ENCODE data around the gene CUX1. TPM values are rescaled to one million over a fixed set of nuclear protein-coding genes. Genes with fewer than 3 reads are reported as not detected.
A peak's percentile ranks its signal among the peaks of the same experiment; 100 is the strongest.

The CUX1 gene
- total RNA-seq, 1 donor from 2014 or later, result 66.4 TPM

- TF ChIP-seq CTCF (IDR thresholded peaks at IDR 0.05), result no peak
- peaks cover 19% of the 10 kb centered on the region for H3K4me1 Mint-ChIP-seq
- Histone ChIP-seq H3K79me2 (ENCODE audit: low read depth) (peaks cover 11% of the 10 kb centered on the region), H3K36me3 (peaks cover 5% of the 10 kb centered on the region), H3K9me3 (ENCODE audit: low read depth) (no peaks in the 10 kb centered on the region), H2AFZ (replicated peaks) (no peak overlapping the region), H4K20me1 (ENCODE audit: low read depth) (peaks cover 33% of the 10 kb centered on the region), H3K4me3 (no peak overlapping the region), H3K4me1 (peaks cover 19% of the 10 kb centered on the region), H3K27ac (no peak overlapping the region), H3F3A (ENCODE audit: low read depth) (peaks cover 26% of the 10 kb centered on the region), H3K9ac (no peak overlapping the region), H3K27me3 (no peaks in the 10 kb centered on the region), H3K4me2 (no peak overlapping the region)
- peaks cover 25% of the 10 kb centered on the region for H3K36me3 Mint-ChIP-seq
- peaks cover 9% of the 10 kb centered on the region for H3K27me3 Mint-ChIP-seq (ENCODE audit: insufficient read depth, low read depth)
- no peak for DNase-seq (ENCODE audit: low spot score)
- H3K4me3 Mint-ChIP-seq, result no peak overlapping the region
- H3K9me3 Mint-ChIP-seq, result no peaks in the 10 kb centered on the region
- H3K27ac Mint-ChIP-seq, result no peak overlapping the region
These were observed 257.7 kb downstream of the CUX1 start for GRCh38 chr7:102075126-102075525.

- Mint-ChIP-seq H3K9me3 (no peaks in the 10 kb centered on the region), H3K4me1 (peaks cover 23% of the 10 kb centered on the region), H3K27ac (no peak overlapping the region), H3K27me3 (ENCODE audit: insufficient read depth, low read depth) (peaks cover 9% of the 10 kb centered on the region), H3K36me3 (peaks cover 25% of the 10 kb centered on the region), H3K4me3 (no peak overlapping the region)
- no peak overlapping the region for H3K9ac ChIP-seq
- H3K36me3 ChIP-seq, result peaks cover 5% of the 10 kb centered on the region
- DNase-seq (ENCODE audit: low spot score), result no peak
- H3K27me3 ChIP-seq, result no peaks in the 10 kb centered on the region
- no peaks in the 10 kb centered on the region for H3K9me3 ChIP-seq (ENCODE audit: low read depth)
- no peak overlapping the region for H3K4me2 ChIP-seq
- no peak overlapping the region for H3K4me3 ChIP-seq
- peaks cover 25% of the 10 kb centered on the region for H3F3A ChIP-seq (ENCODE audit: low read depth)
- peaks cover 11% of the 10 kb centered on the region for H3K79me2 ChIP-seq (ENCODE audit: low read depth)
- H4K20me1 ChIP-seq (ENCODE audit: low read depth), result peaks cover 34% of the 10 kb centered on the region
- no peak overlapping the region for H3K27ac ChIP-seq
- H2AFZ ChIP-seq (replicated peaks), result no peak overlapping the region
- peaks cover 23% of the 10 kb centered on the region for H3K4me1 ChIP-seq
- TF ChIP-seq EZH2phosphoT487 (IDR thresholded peaks at IDR 0.05) (no peak), EZH2 (IDR thresholded peaks at IDR 0.05) (no peak)
These were observed 258.2 kb downstream of the CUX1 start for GRCh38 chr7:102075553-102076135.

- no peak overlapping the region for H3K4me2 ChIP-seq
- H3K4me3 ChIP-seq, result no peak overlapping the region
- H2AFZ ChIP-seq (replicated peaks), result no peak overlapping the region
- H3K4me3 Mint-ChIP-seq, result no peak overlapping the region
- H3K36me3 ChIP-seq, result peaks cover under 1% of the 10 kb centered on the region
- peaks cover 34% of the 10 kb centered on the region for H4K20me1 ChIP-seq (ENCODE audit: low read depth)
- H3K9me3 ChIP-seq (ENCODE audit: low read depth), result no peaks in the 10 kb centered on the region
- H3K27me3 Mint-ChIP-seq (ENCODE audit: insufficient read depth, low read depth), result peaks cover 9% of the 10 kb centered on the region
- H3K27ac ChIP-seq, result peak overlapping the region; percentile 25
- no peak for TF ChIP-seq CTCF (IDR thresholded peaks at IDR 0.05)
- TF ChIP-seq EZH2 (IDR thresholded peaks at IDR 0.05), result no peak
- no peak for TF ChIP-seq EZH2phosphoT487 (IDR thresholded peaks at IDR 0.05)
- no peak overlapping the region for H3K9ac ChIP-seq
- H3F3A ChIP-seq (ENCODE audit: low read depth), result peaks cover 25% of the 10 kb centered on the region
- H3K4me1 Mint-ChIP-seq, result peaks cover 25% of the 10 kb centered on the region
- H3K79me2 ChIP-seq (ENCODE audit: low read depth), result peaks cover 11% of the 10 kb centered on the region
- H3K9me3 Mint-ChIP-seq, result peaks cover 3% of the 10 kb centered on the region
- peaks cover 23% of the 10 kb centered on the region for H3K4me1 ChIP-seq
- peaks cover 31% of the 10 kb centered on the region for H3K36me3 Mint-ChIP-seq
- no peaks in the 10 kb centered on the region for H3K27me3 ChIP-seq
- H3K27ac Mint-ChIP-seq, result no peak overlapping the region
- peak; percentile 57 for DNase-seq (ENCODE audit: low spot score)
These were observed 259.7 kb downstream of the CUX1 start for GRCh38 chr7:102077081-102077480.

Measured in neural progenitor cell (in vitro differentiated cells).